PC-3 (cell line): ENCODE measurements around the gene RFC4.

Source experiments
- CTCF ChIP-seq: fragments of 300-600 bp; sonication (generic); conservative IDR thresholded peaks from 2 replicates; pipeline ENCODE4 v1.5.1; 2017; ENCODE audit warnings: antibody characterized with exemption, low read depth, mild to moderate bottlenecking, low read length
- EZH2phosphoT487 ChIP-seq: fragments of 300-600 bp; sonication (generic); IDR thresholded peaks from 2 replicates; pipeline ENCODE4 v1.6.1; 2018; ENCODE audit warnings: mild to moderate bottlenecking, antibody characterized with exemption, low read length, borderline replicate concordance

DNA sequence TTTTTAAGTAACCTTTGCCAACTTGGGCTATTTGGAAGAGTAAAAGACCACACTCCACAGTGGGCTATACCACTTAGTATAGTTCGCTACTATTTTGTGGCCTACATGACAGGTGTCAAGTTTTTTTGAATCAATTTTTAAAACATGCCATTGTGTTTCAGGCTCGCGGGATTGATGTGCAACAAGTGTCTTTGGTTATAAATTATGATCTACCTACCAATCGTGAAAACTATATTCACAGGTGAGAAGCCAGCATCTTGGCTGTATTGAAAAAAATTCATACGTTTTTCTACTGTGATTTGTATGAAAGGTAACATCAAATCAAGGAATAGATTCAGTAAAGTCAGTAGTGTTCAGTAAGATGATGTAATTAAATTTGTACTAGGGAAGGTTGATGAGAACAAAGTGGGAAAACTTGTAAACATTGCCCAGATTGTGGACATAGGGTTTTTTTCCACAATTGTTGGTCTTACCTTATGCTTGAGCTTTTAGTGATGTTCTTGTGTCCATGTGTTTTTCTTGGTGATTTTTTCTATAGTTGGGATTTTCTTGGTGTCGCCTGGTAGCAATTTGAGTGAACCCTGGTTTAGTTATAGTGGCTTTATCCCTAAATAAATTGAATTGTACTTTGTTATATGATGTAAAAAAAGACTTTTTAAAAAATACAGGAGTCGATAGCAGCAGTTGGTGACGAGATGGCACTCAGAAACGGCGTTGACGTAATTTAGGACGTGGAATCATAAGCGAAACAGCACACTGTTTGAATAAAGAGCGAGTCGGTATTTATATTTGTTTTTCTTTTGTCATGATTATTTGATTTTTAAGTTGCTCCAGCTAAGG lies 18.4 kb downstream of the RFC4 start:
- TF ChIP-seq CTCF, result no peak
- no peak for TF ChIP-seq EZH2phosphoT487
